MM.1S (cell line): ENCODE data around the gene PNKD.

ENCODE experiments used
- DNase-seq: peaks from one replicate; pipeline ENCODE4 v3.0.0-alpha.2; 2015
- H2AFZ ChIP-seq: fragments of 300-600 bp; sonication (generic); 2 replicates; pipeline ENCODE4 v1.6.0; 2016; ENCODE audit warnings: antibody characterized with exemption, low read length
- H3F3A ChIP-seq: fragments of 300-600 bp; sonication (generic); 2 replicates; pipeline ENCODE4 v1.6.1; 2016; ENCODE audit warnings: mild to moderate bottlenecking, antibody characterized with exemption, low read length, moderate library complexity, mixed read lengths; ENCODE audit not compliant: insufficient read depth
- H3K27ac ChIP-seq: fragments of 300-600 bp; sonication (generic); 2 replicates; pipeline ENCODE4 v1.5.1; 2016; ENCODE audit warnings: mild to moderate bottlenecking, low read length
- H3K27me3 ChIP-seq: fragments of 300-600 bp; sonication (generic); replicated peaks from 2 replicates; pipeline ENCODE4 v1.6.0; 2016; ENCODE audit warnings: low read length; ENCODE audit not compliant: insufficient read depth
- H3K36me3 ChIP-seq: fragments of 300-600 bp; sonication (generic); replicated peaks from 2 replicates; pipeline ENCODE4 v1.6.1; 2016; ENCODE audit warnings: mild to moderate bottlenecking, low read length, mixed read lengths; ENCODE audit not compliant: insufficient read depth
- H3K4me1 ChIP-seq: fragments of 300-600 bp; sonication (generic); 2 replicates; pipeline ENCODE4 v1.6.1; 2016; ENCODE audit warnings: low read length, mixed read lengths
- H3K4me2 ChIP-seq: fragments of 300-600 bp; sonication (generic); 2 replicates; pipeline ENCODE4 v1.6.0; 2016; ENCODE audit warnings: low read depth, low read length
- H3K4me3 ChIP-seq: fragments of 300-600 bp; sonication (generic); 2 replicates; pipeline ENCODE4 v1.5.1; 2016; ENCODE audit warnings: low read length, mixed read lengths
- H3K79me2 ChIP-seq: fragments of 300-600 bp; sonication (generic); 2 replicates; pipeline ENCODE4 v1.6.1; 2016; ENCODE audit warnings: mixed run types, low read length, mixed read lengths
- H3K9ac ChIP-seq: fragments of 300-600 bp; sonication (generic); 2 replicates; pipeline ENCODE4 v1.6.1; 2016; ENCODE audit warnings: low read length, mixed read lengths
- H3K9me2 ChIP-seq: fragments of 300-600 bp; sonication (generic); replicated peaks from 2 replicates; pipeline ENCODE4 v1.6.1; 2016; ENCODE audit warnings: mild to moderate bottlenecking, low read length, mixed read lengths; ENCODE audit not compliant: insufficient read depth
- H3K9me3 ChIP-seq: fragments of 300-600 bp; sonication (generic); replicated peaks from 2 replicates; pipeline ENCODE4 v1.6.1; 2016; ENCODE audit warnings: mild to moderate bottlenecking, low read length, mixed read lengths; ENCODE audit not compliant: insufficient read depth
- H4K20me1 ChIP-seq: fragments of 300-600 bp; sonication (generic); 2 replicates; pipeline ENCODE4 v1.6.1; 2016; ENCODE audit warnings: mild to moderate bottlenecking, low read length, moderate library complexity, mixed read lengths; ENCODE audit not compliant: insufficient read depth
- CTCF ChIP-seq: fragments of 300-600 bp; sonication (generic); IDR thresholded peaks from 2 replicates; pipeline ENCODE4 v1.5.1; 2016; ENCODE audit warnings: antibody characterized with exemption, low read length, mixed read lengths
- EZH2 ChIP-seq: fragments of 300-600 bp; sonication (generic); optimal IDR thresholded peaks from 2 replicates; pipeline ENCODE3; 2017; ENCODE audit warnings: low read depth, mild to moderate bottlenecking, antibody characterized with exemption, low read length, mixed read lengths
- EZH2phosphoT487 ChIP-seq: fragments of 300-600 bp; sonication (generic); IDR thresholded peaks from 2 replicates; pipeline ENCODE4 v1.6.1; 2018; ENCODE audit warnings: antibody characterized with exemption, low read length

The PNKD gene

GRCh38 chr2:218224186-218224585 is 46.1 kb upstream of the PNKD start:
- H3F3A ChIP-seq, result peaks cover 82% of the 10 kb centered on the region
- H3K9me3 ChIP-seq, result no peaks in the 10 kb centered on the region
- peak overlapping the region; percentile 88; the same call in 1 of the 2 replicates for H3K4me2 ChIP-seq
- TF ChIP-seq CTCF (no peak), EZH2phosphoT487 (no peak), EZH2 (no peak)
- no peak overlapping the region for H3K4me3 ChIP-seq
- H3K9ac ChIP-seq, result no peak overlapping the region
- H3K27me3 ChIP-seq, result no peaks in the 10 kb centered on the region
- H2AFZ ChIP-seq, result no peak overlapping the region
- H4K20me1 ChIP-seq, result peaks cover 11% of the 10 kb centered on the region; the same call in 1 of the 2 replicates
- H3K9me2 ChIP-seq, result no peaks in the 10 kb centered on the region
- peaks cover 76% of the 10 kb centered on the region for H3K4me1 ChIP-seq
- no peak overlapping the region for H3K27ac ChIP-seq
- H3K36me3 ChIP-seq, result peaks cover 14% of the 10 kb centered on the region; the same call in 1 of the 2 replicates
- DNase-seq, result no peak
- peaks cover 87% of the 10 kb centered on the region for H3K79me2 ChIP-seq

- H2AFZ ChIP-seq, result no peak overlapping the region
- H3K4me2 ChIP-seq, result no peak overlapping the region
- H4K20me1 ChIP-seq, result peaks cover 7% of the 10 kb centered on the region; the same call in 1 of the 2 replicates
- H3K4me1 ChIP-seq, result peaks cover 83% of the 10 kb centered on the region
- H3K79me2 ChIP-seq, result peaks cover 77% of the 10 kb centered on the region
- no peak overlapping the region for H3K9ac ChIP-seq
- peaks cover 10% of the 10 kb centered on the region for H3K36me3 ChIP-seq
- H3K9me3 ChIP-seq, result no peaks in the 10 kb centered on the region
- no peak overlapping the region for H3K4me3 ChIP-seq
- no peaks in the 10 kb centered on the region for H3K9me2 ChIP-seq
- TF ChIP-seq EZH2phosphoT487 (no peak), CTCF (no peak), EZH2 (no peak)
- DNase-seq, result no peak
- no peaks in the 10 kb centered on the region for H3K27me3 ChIP-seq
- peak overlapping the region; percentile 20; the same call in 1 of the 2 replicates for H3K27ac ChIP-seq
- peaks cover 74% of the 10 kb centered on the region for H3F3A ChIP-seq
Measured at GRCh38 chr2:218226903-218227302, 43.4 kb upstream of the PNKD start.

GRCh38 chr2:218228366-218229090 is 41.8 kb upstream of the PNKD start:
- Histone ChIP-seq H3F3A (peaks cover 59% of the 10 kb centered on the region), H2AFZ (no peak overlapping the region), H3K4me2 (peak overlapping the region; percentile 64)

More at GRCh38 chr2:218228366-218229090, 41.8 kb upstream of the PNKD start:
- Histone ChIP-seq H3K36me3 (peaks cover 8% of the 10 kb centered on the region), H3K27ac (peak overlapping the region; percentile 92), H3K9ac (peak overlapping the region; percentile 9; the same call in 1 of the 2 replicates), H3K9me3 (no peaks in the 10 kb centered on the region), H3K9me2 (no peaks in the 10 kb centered on the region), H3K4me3 (peak overlapping the region; percentile 26), H3K79me2 (peaks cover 76% of the 10 kb centered on the region), H4K20me1 (peaks cover 3% of the 10 kb centered on the region; the same call in 1 of the 2 replicates), H3K4me1 (peaks cover 67% of the 10 kb centered on the region), H3K27me3 (no peaks in the 10 kb centered on the region)
- no peak for DNase-seq
- TF ChIP-seq CTCF, result no peak
- no peak for TF ChIP-seq EZH2phosphoT487
- no peak for TF ChIP-seq EZH2
